Thoracic aorta endothelial cell (primary cell): Measurements from ENCODE around the gene LGR5. TPM values are rescaled to one million over a fixed set of nuclear protein-coding genes. Genes with fewer than 3 reads are reported as not detected.

Experiments
- total RNA-seq: library from RNA; depleted of rRNA; stranded (reverse); fragments of >200 nt; gene quantifications from 2 replicates; pipeline ENCODE4 v1.2.3, GENCODE V29; 2012

Gene LGR5
- not detected in 2 replicates for total RNA-seq

GRCh38 chr12:71439613-71440344, at the start of gene LGR5:
Gene LGR5 (plus strand): TSS chr12:71439798. CDS start chr12:71440081, 283 bp downstream.

Other genes starting within 250 kb of the LGR5 start
- gene ZFC3H1, start 224.1 kb downstream of the LGR5 start, total RNA-seq: 70.7 and 85.8 TPM in 2 replicates
- 4.0 and 4.9 TPM in 2 replicates for gene THAP2, start 224.5 kb downstream of the LGR5 start, total RNA-seq
- gene TMEM19, start 246.3 kb downstream of the LGR5 start, total RNA-seq: 33.4 and 34.6 TPM in 2 replicates